Adrenal gland (tissue), 5 donors: Measurements from ENCODE around the gene DENND4A.

Experiments
- CTCF ChIP-seq, 6 experiments: fragments of 450-650 bp in 4 of 6; fragments of 200-600 bp in 2 of 6; sonication (generic) in 1 of 6; IDR thresholded peaks; 1 replicate in 5 of 6; 2 replicates in 1 of 6; pipeline versions ENCODE4 v1.5.1 to v1.8.0; 2016 to 2021; ENCODE audit warnings: antibody characterized with exemption in 6 of 6, mild to moderate bottlenecking in 2 of 6, moderate library complexity in 1 of 6
- POLR2A ChIP-seq, 2 donors: fragments of 450-650 bp; IDR thresholded peaks; one replicate each; pipeline ENCODE4 v1.6.1; 2017; ENCODE audit warnings: antibody characterized with exemption in 2 of 2, mild to moderate bottlenecking in 2 of 2, moderate library complexity in 1 of 2
- donor health status: DM: no; HTN: no; CAD: no.

- TF ChIP-seq POLR2A (IDR thresholded peaks at IDR 0.05) (no peak), CTCF (IDR thresholded peaks at IDR 0.05) (peak in 3 of 6 experiments; percentile 10 to 23 (median 21))
These were observed 1.3 kb downstream of the DENND4A start for GRCh38 chr15:65790694-65791334.
